ENCODE data around the gene SH3BP2. TPM values are rescaled to one million over a fixed set of nuclear protein-coding genes. Genes with fewer than 3 reads are reported as not detected.

Gene SH3BP2
- total RNA-seq, 2 donors from 2014 or later, result 24.3 to 41.3 TPM

DNA sequence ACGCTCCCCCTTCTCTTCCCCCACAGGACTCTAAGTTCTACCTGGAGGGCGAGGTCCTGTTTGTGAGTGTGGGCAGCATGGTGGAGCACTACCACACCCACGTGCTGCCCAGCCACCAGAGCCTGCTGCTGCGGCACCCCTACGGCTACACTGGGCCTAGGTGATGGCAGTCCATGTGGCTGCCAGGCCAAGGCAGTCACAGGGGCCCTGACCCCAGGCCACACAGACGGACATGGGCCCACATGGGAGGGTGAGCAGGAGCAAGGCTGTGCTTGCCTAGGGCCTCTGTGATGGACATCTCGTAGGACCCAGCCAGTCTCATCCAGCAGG, 40.8 kb downstream of the SH3BP2 start:
- Histone ChIP-seq H3K36me3 (no peaks in the 10 kb centered on the region), H3K27me3 (replicated peaks; ENCODE audit: insufficient read depth) (no peaks in the 10 kb centered on the region), H3K4me3 (no peak overlapping the region), H3K27ac (no peak overlapping the region), H3K4me1 (replicated peaks) (no peaks in the 10 kb centered on the region), H3K9me3 (no peaks in the 10 kb centered on the region)
- no peak for DNase-seq (ENCODE audit: low spot score)
- WGBS, result 95% methylated on average over 7 of the region's 7 CpGs
- intact Hi-C loops (cut with DNase I), result no loop called here
- TF ChIP-seq, protein P1, sequence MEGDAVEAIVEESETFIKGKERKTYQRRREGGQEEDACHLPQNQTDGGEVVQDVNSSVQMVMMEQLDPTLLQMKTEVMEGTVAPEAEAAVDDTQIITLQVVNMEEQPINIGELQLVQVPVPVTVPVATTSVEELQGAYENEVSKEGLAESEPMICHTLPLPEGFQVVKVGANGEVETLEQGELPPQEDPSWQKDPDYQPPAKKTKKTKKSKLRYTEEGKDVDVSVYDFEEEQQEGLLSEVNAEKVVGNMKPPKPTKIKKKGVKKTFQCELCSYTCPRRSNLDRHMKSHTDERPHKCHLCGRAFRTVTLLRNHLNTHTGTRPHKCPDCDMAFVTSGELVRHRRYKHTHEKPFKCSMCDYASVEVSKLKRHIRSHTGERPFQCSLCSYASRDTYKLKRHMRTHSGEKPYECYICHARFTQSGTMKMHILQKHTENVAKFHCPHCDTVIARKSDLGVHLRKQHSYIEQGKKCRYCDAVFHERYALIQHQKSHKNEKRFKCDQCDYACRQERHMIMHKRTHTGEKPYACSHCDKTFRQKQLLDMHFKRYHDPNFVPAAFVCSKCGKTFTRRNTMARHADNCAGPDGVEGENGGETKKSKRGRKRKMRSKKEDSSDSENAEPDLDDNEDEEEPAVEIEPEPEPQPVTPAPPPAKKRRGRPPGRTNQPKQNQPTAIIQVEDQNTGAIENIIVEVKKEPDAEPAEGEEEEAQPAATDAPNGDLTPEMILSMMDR (IDR thresholded peaks at IDR 0.05), result no peak
- TF ChIP-seq POLR2AphosphoS5 (IDR thresholded peaks at IDR 0.05), result no peak
- no peak for TF ChIP-seq POLR2A (IDR thresholded peaks at IDR 0.05)

GRCh38 chr4:2834001-2834921, 41.4 kb downstream of the SH3BP2 start:
- intact Hi-C loops (cut with DNase I), result no loop called here
- H3K27me3 ChIP-seq (replicated peaks; ENCODE audit: insufficient read depth), result no peaks in the 10 kb centered on the region
- H3K27ac ChIP-seq, result no peak overlapping the region
- no peak for DNase-seq (ENCODE audit: low spot score)
- H3K4me3 ChIP-seq, result no peak overlapping the region
- H3K9me3 ChIP-seq, result no peaks in the 10 kb centered on the region
- 81% methylated on average over 12 of the region's 13 CpGs for WGBS
- no peaks in the 10 kb centered on the region for H3K4me1 ChIP-seq (replicated peaks)
- TF ChIP-seq POLR2AphosphoS5 (IDR thresholded peaks at IDR 0.05), result no peak
- TF ChIP-seq, protein P1 (IDR thresholded peaks at IDR 0.05), result no peak
- no peak for TF ChIP-seq POLR2A (IDR thresholded peaks at IDR 0.05)
- no peaks in the 10 kb centered on the region for H3K36me3 ChIP-seq

DNA sequence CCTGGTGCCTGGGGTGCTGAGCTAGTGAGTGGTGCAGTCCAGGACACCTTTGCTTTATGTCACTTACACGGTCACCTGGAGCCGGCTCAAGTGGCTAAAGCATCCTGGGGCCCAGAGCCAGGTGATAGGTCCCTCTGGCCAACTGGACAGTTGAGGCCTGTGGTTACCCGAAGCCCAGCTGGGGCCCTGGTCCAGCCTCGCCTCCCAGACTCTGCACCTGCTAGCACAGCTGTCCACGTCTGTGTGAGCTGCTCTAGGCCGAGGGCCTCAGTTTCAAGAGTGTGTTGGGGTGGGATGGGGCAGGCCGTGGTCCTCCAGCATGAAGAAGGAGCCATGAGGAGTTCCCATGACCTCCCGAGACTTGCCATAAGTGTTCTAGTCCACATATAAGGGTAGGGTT, 43.1 kb downstream of the SH3BP2 start:
- no peaks in the 10 kb centered on the region for H3K27me3 ChIP-seq (replicated peaks; ENCODE audit: insufficient read depth)
- H3K4me3 ChIP-seq, result no peak overlapping the region
- TF ChIP-seq POLR2AphosphoS5 (IDR thresholded peaks at IDR 0.05) (no peak), POLR2A (IDR thresholded peaks at IDR 0.05) (no peak)
- TF ChIP-seq, protein P1 (IDR thresholded peaks at IDR 0.05), result no peak
- H3K36me3 ChIP-seq, result no peaks in the 10 kb centered on the region
- intact Hi-C loops (cut with DNase I), result no loop called here
- 96% methylated on average over 8 of the region's 8 CpGs for WGBS
- DNase-seq (ENCODE audit: low spot score), result no peak
- H3K4me1 ChIP-seq (replicated peaks), result no peaks in the 10 kb centered on the region
- no peaks in the 10 kb centered on the region for H3K9me3 ChIP-seq
- no peak overlapping the region for H3K27ac ChIP-seq

GRCh38 chr4:2836391-2836859, 43.5 kb downstream of the SH3BP2 start:
- Histone ChIP-seq H3K27me3 (replicated peaks; ENCODE audit: insufficient read depth) (no peaks in the 10 kb centered on the region), H3K4me3 (no peak overlapping the region), H3K27ac (no peak overlapping the region), H3K4me1 (replicated peaks) (no peaks in the 10 kb centered on the region), H3K36me3 (no peaks in the 10 kb centered on the region), H3K9me3 (no peaks in the 10 kb centered on the region)
- intact Hi-C loops (cut with DNase I), result no loop called here
- 65% methylated on average over 5 of the region's 5 CpGs for WGBS
- DNase-seq (ENCODE audit: low spot score), result no peak
- no peak for TF ChIP-seq POLR2A (IDR thresholded peaks at IDR 0.05)
- TF ChIP-seq, protein P1 (IDR thresholded peaks at IDR 0.05), result no peak
- no peak for TF ChIP-seq POLR2AphosphoS5 (IDR thresholded peaks at IDR 0.05)

All from prostate gland (tissue), 2 donors.